ENCODE data around the gene CD300H. TPM values are rescaled to one million over a fixed set of nuclear protein-coding genes. Genes with fewer than 3 reads are reported as not detected.

The CD300H gene
- total and polyA plus RNA-seq, 8 donors: 0.32 to 0.76 (median 0.64) TPM; not detected in 5

DNA sequence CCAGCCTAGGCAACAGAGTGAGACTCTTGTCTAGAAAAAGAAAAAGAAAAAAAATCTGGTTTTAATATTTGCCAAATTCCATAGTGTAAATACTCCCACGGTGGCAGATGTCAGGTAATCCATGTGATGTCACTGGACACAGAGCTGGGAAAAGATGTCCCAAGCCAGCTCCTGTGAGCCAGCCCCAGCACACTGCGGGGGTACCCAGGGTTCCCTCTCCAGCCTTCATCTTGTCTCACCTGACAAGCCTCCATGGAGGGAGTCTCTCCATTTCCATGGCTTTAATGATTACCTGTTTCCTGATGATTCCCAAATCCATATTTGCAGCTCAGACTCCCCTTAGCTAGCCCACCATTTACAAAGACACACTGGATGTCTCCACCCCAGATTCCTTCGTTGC, 40.6 kb downstream of the CD300H start:
- intact Hi-C loops (cut with DNase I): no loop called here
- ATAC-seq (no peak), DNase-seq (no peak)
- Histone ChIP-seq H3K4me1 (peaks cover 0 to 84% of the 10 kb centered on the region in 2 donors), H3K4me3 (no peak overlapping the region), H3K27ac (peak overlapping the region in 1 of 2 donors; percentile 73), H3K9me3 (peaks cover 0 to 6% of the 10 kb centered on the region in 2 donors), H3K27me3 (peaks cover 0 to 5% of the 10 kb centered on the region in 2 donors), H3K36me3 (no peaks in the 10 kb centered on the region)
- TF ChIP-seq, protein P1, sequence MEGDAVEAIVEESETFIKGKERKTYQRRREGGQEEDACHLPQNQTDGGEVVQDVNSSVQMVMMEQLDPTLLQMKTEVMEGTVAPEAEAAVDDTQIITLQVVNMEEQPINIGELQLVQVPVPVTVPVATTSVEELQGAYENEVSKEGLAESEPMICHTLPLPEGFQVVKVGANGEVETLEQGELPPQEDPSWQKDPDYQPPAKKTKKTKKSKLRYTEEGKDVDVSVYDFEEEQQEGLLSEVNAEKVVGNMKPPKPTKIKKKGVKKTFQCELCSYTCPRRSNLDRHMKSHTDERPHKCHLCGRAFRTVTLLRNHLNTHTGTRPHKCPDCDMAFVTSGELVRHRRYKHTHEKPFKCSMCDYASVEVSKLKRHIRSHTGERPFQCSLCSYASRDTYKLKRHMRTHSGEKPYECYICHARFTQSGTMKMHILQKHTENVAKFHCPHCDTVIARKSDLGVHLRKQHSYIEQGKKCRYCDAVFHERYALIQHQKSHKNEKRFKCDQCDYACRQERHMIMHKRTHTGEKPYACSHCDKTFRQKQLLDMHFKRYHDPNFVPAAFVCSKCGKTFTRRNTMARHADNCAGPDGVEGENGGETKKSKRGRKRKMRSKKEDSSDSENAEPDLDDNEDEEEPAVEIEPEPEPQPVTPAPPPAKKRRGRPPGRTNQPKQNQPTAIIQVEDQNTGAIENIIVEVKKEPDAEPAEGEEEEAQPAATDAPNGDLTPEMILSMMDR (IDR thresholded peaks at IDR 0.05): no peak

DNA sequence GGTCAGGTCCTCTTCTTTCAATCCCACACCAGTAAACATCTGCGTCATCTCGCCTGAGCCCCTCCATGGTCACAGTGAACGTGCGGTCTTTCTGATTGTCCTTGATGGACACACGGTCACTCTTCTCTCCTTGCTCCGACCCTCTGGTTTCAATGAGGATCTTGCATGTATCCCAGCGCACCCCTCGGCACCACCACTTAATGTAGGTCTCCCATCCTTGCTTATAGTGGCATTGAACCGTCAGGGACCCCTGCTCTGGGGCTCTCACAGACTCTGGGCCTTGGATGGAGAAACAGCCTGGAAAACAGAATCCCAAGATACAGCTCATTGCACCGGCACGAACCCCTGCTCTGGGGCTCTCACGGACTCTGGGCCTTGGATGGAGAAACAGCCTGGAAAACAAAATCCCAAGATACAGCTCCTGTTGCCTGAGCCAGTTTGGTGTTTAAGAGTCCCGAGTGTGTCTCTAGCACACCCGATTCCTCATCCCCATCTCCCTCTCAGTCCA, 41.5 kb downstream of the CD300H start:
- Histone ChIP-seq H3K27me3 (peaks cover 0 to 3% of the 10 kb centered on the region in 2 donors), H3K36me3 (no peaks in the 10 kb centered on the region), H3K9me3 (peaks cover 0 to 6% of the 10 kb centered on the region in 2 donors), H3K4me3 (no peak overlapping the region), H3K27ac (no peak overlapping the region), H3K4me1 (peaks cover 0 to 84% of the 10 kb centered on the region in 2 donors)
- ATAC-seq: no peak
- TF ChIP-seq, protein P1 (IDR thresholded peaks at IDR 0.05): no peak
- intact Hi-C loops (cut with DNase I): no loop called here
- no peak for DNase-seq

DNA sequence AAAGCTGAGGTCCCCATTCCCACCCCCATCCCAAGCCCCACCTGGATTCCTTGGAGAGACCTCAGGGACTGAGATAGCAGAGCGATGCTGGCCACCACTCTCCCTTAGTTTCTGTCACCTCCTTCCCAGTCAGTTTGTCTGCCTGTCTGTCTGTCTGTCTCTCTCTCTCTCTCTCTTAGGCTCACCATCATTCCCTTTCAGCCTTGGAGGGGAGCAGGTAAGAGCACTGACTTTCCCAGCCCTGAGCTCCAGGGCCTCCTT, 41.9 kb downstream of the CD300H start:
- ATAC-seq (no peak), DNase-seq (no peak)
- intact Hi-C loops (cut with DNase I): no loop called here
- TF ChIP-seq, protein P1 (IDR thresholded peaks at IDR 0.05): no peak
- H3K4me1 ChIP-seq: peaks cover 0 to 84% of the 10 kb centered on the region in 2 donors
- H3K27ac ChIP-seq: no peak overlapping the region
- H3K27me3 ChIP-seq: peaks cover 0 to 3% of the 10 kb centered on the region in 2 donors
- H3K4me3 ChIP-seq: no peak overlapping the region
- peaks cover 0 to 6% of the 10 kb centered on the region in 2 donors for H3K9me3 ChIP-seq
- no peaks in the 10 kb centered on the region for H3K36me3 ChIP-seq

DNA sequence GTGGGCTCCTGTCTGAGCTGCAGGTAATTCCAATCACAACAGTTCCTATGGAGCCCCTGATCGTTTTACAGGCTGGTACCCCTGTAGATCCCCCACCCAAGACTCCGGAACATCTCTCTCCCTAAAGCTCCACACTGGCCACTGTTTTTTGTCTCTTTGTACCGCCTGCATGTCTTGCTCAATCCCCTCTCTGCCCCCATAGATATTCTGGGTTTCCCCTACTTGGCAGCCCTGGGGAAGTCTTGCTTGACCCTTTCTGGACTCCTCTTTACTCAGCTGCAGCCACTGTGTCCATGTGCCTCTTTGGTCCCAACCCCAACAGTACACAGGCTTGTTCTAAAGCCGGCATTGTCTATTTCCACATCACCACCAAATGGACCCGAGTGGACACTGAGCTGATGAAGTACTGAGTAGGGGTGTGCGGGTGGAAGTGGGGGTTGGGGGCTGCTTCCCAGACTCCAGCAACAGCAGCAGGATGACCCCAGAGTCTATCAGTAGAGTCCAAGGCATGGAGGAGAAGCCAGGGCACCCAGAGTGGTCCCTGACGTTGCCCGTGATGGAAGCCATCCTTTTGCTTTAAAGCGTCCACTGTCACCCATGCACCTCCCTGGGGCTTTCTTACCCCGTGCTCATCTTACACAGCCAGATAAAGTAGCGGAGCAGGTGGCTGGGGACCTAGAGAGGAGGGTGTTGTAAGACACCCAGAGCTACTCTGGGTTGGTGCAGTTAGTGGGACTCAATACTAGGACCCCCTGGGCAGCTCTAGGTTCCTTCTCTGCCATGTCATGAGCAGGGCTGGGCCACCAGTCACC, 42.5 kb downstream of the CD300H start:
- intact Hi-C loops (cut with DNase I): no loop called here
- peaks cover 0 to 3% of the 10 kb centered on the region in 2 donors for H3K27me3 ChIP-seq
- H3K27ac ChIP-seq: peak overlapping the region in 1 of 2 donors; percentile 41
- no peak overlapping the region for H3K4me3 ChIP-seq
- peaks cover 0 to 6% of the 10 kb centered on the region in 2 donors for H3K9me3 ChIP-seq
- ATAC-seq (no peak), DNase-seq (peak in 1 of 4 donors; percentile 29)
- H3K4me1 ChIP-seq: peaks cover 0 to 84% of the 10 kb centered on the region in 2 donors
- TF ChIP-seq, protein P1 (IDR thresholded peaks at IDR 0.05): no peak
- H3K36me3 ChIP-seq: no peaks in the 10 kb centered on the region

DNA sequence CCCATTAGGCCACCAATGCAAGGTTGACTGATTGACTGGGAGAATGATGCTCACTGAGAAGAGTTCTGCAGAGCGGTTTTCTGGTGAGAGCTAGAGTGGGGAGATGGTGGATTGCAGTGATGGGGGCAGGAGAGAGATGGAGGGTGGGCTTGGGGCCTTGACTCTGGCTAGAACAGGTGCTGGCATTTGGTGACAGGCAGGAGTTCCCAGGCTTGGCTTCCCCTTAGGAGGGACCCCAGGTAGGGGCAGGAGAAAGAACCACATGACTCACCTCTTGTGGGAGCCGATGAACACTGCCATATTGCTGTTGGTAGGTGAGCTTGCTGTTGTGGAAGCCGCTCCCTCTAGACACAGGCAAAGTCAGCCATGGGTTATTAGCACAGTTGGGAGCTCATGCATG, 44.0 kb downstream of the CD300H start:
- H3K4me3 ChIP-seq: no peak overlapping the region
- H3K9me3 ChIP-seq: peaks cover 0 to 7% of the 10 kb centered on the region in 2 donors
- DNase-seq: peak in 1 of 4 donors; percentile 28
- TF ChIP-seq, protein P1 (IDR thresholded peaks at IDR 0.05): no peak
- no peak for ATAC-seq
- intact Hi-C loops (cut with DNase I): no loop called here
- no peak overlapping the region for H3K27ac ChIP-seq
- H3K4me1 ChIP-seq: peaks cover 0 to 76% of the 10 kb centered on the region in 2 donors
- H3K27me3 ChIP-seq: no peaks in the 10 kb centered on the region
- no peaks in the 10 kb centered on the region for H3K36me3 ChIP-seq

Data from left lung (tissue), 10 donors.